ENCODE measurements around the gene PKN1. TPM values are rescaled to one million over a fixed set of nuclear protein-coding genes. Genes with fewer than 3 reads are reported as not detected.

PKN1 gene
- polyA plus RNA-seq, 3 donors = 49.5 to 119 (median 49.6) TPM

DNA sequence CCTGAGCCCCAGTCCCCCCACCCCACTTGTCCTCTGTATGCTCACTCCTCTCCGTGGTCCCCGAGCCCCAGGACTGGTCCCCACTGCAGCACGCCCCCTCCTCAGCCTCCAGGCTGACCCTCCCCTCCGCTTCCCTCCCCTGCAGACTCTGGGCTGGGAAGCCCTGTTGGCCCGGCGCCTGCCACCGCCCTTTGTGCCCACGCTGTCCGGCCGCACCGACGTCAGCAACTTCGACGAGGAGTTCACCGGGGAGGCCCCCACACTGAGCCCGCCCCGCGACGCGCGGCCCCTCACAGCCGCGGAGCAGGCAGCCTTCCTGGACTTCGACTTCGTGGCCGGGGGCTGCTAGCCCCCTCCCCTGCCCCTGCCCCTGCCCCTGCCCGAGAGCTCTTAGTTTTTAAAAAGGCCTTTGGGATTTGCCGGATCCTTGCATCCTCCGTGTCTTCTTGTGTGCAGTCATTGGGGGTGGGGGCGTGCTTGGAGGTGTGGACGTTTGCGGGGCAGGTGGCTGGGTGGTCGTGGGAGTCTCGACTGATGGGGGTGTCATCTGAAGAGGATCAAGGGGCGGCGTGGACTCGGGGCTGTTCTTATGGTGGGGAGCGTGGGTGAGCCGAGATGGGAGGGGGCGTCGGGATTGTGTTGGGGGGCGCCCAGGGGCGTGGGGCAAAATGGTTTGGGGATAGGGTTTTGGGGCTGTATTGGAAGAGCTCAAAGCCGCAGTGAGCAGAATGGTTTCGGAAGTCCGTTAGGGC lies 38.5 kb downstream of the PKN1 start:
- Histone ChIP-seq H3K36me3 (replicated peaks in 1 of 2; ENCODE audit: control insufficient read depth in 1 of 2, insufficient read depth in 2 of 2, low read length in 2 of 2) (peaks cover 40 to 49% of the 10 kb centered on the region in 2 donors), H3K79me2 (ENCODE audit: insufficient read depth, low read length) (no peaks in the 10 kb centered on the region), H3K27me3 (ENCODE audit: control insufficient read depth in 2 of 2, insufficient read depth in 2 of 2, low read length in 2 of 2) (peaks cover 18 to 37% of the 10 kb centered on the region in 2 donors), H3K4me2 (replicated peaks; ENCODE audit: extremely low read depth, low read length, poor library complexity, severe bottlenecking) (peak overlapping the region; percentile 48), H3K4me3 (replicated peaks in 1 of 3; ENCODE audit: low read depth in 2 of 3, low read length in 3 of 3) (no peak overlapping the region), H3K9me3 (replicated peaks in 1 of 2; ENCODE audit: control insufficient read depth in 1 of 2, insufficient read depth in 1 of 2, low read length in 2 of 2) (peaks cover 0 to 5% of the 10 kb centered on the region in 2 donors), H2AFZ (ENCODE audit: insufficient read depth, low read depth, low read length, poor library complexity, severe bottlenecking) (no peak overlapping the region), H3K9ac (ENCODE audit: insufficient read depth, low read length, poor library complexity, severe bottlenecking) (no peak overlapping the region), H4K20me1 (ENCODE audit: insufficient read depth, low read length) (peaks cover 56% of the 10 kb centered on the region), H3K27ac (ENCODE audit: low read depth in 1 of 2, low read length in 2 of 2) (no peak overlapping the region), H3K4me1 (ENCODE audit: control insufficient read depth in 1 of 2, insufficient read depth in 2 of 2, low read length in 2 of 2) (peaks cover 33 to 50% of the 10 kb centered on the region in 2 donors)
- DNase-seq = no peak
- H3K4me1 Mint-ChIP-seq = peaks cover 33% of the 10 kb centered on the region
- peaks cover 0 to 12% (median 4%) of the 10 kb centered on the region in 7 donors for H3K9me3 Mint-ChIP-seq
- TF ChIP-seq, protein P1, sequence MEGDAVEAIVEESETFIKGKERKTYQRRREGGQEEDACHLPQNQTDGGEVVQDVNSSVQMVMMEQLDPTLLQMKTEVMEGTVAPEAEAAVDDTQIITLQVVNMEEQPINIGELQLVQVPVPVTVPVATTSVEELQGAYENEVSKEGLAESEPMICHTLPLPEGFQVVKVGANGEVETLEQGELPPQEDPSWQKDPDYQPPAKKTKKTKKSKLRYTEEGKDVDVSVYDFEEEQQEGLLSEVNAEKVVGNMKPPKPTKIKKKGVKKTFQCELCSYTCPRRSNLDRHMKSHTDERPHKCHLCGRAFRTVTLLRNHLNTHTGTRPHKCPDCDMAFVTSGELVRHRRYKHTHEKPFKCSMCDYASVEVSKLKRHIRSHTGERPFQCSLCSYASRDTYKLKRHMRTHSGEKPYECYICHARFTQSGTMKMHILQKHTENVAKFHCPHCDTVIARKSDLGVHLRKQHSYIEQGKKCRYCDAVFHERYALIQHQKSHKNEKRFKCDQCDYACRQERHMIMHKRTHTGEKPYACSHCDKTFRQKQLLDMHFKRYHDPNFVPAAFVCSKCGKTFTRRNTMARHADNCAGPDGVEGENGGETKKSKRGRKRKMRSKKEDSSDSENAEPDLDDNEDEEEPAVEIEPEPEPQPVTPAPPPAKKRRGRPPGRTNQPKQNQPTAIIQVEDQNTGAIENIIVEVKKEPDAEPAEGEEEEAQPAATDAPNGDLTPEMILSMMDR (IDR thresholded peaks at IDR 0.05) = no peak
- no peak overlapping the region for H3K27ac Mint-ChIP-seq
- peak overlapping the region in 1 of 2 donors; percentile 42 for H3K4me3 Mint-ChIP-seq
- H3K36me3 Mint-ChIP-seq = peaks cover 45 to 58% of the 10 kb centered on the region in 2 donors
- intact Hi-C loops (cut with micrococcal nuclease) = loop anchor here in 1 of 2 donors (2.0 to 10.0 kb wide), 2 partner anchors 39 to 277 kb away; partner anchors contain the start of gene PKN1
- H3K27me3 Mint-ChIP-seq (ENCODE audit: low read depth in 3 of 3) = peaks cover 29 to 49% (median 34%) of the 10 kb centered on the region in 3 donors
- WGBS (ENCODE audit: insufficient coverage) = 75% methylated on average over 41 of the region's 46 CpGs

DNA sequence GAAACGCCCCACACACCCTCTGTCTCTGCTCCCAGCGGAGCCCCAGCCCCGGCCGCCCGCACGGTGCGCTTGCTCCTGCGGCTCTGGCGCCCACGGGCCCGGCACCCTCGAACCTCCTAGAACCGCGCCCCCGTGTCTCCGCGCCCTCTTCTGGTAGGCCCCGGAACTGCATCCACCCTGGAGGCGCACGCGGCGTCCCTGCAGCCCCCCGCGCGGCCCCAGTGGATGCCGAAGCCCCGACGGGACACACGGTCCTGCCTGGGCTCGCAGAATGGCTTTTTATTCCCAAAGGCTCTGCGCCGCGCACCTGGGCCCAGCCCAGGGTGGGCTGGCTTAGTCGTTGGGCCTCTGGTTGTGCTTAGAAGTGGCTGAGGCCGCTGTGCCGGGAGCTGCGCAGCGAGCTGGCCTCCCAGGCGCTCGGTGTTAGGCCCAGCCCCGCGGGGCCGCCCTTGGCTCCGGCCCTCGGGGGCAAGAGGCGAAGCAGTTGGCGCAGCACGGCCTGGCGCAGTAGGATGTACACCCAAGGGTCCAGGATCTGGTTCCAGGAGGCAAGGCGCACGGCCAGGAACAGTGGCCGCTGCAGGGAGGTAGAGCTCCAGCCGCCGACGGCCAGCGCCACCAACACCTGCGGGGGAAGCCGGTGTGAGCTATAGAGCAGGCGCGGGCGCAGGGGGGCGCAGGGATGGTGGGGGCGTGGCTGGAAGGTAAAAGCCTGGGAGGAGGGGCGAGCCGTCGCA lies 39.3 kb downstream of the PKN1 start:
- no peak overlapping the region for H3K9ac ChIP-seq (ENCODE audit: insufficient read depth, low read length, poor library complexity, severe bottlenecking)
- peaks cover 31 to 55% (median 34%) of the 10 kb centered on the region in 3 donors for H3K27me3 Mint-ChIP-seq (ENCODE audit: low read depth in 3 of 3)
- TF ChIP-seq, protein P1 (IDR thresholded peaks at IDR 0.05) = peak; percentile 100
- H3K9me3 Mint-ChIP-seq = peaks cover 0 to 12% (median 4%) of the 10 kb centered on the region in 7 donors
- H3K36me3 ChIP-seq (replicated peaks in 1 of 2; ENCODE audit: control insufficient read depth in 1 of 2, insufficient read depth in 2 of 2, low read length in 2 of 2) = peaks cover 33 to 41% of the 10 kb centered on the region in 2 donors
- intact Hi-C loops (cut with micrococcal nuclease) = loop anchor here in 1 of 2 donors (2.0 to 10.0 kb wide), 2 partner anchors 40 to 278 kb away; partner anchors contain the start of gene PKN1
- peak overlapping the region in 1 of 2 donors; percentile 74 for H3K4me3 Mint-ChIP-seq
- peaks cover 35% of the 10 kb centered on the region for H3K4me1 Mint-ChIP-seq
- no peak overlapping the region for H3K27ac Mint-ChIP-seq
- no peaks in the 10 kb centered on the region for H3K79me2 ChIP-seq (ENCODE audit: insufficient read depth, low read length)
- H4K20me1 ChIP-seq (ENCODE audit: insufficient read depth, low read length) = peaks cover 53% of the 10 kb centered on the region
- no peak overlapping the region for H3K4me3 ChIP-seq (replicated peaks in 1 of 3; ENCODE audit: low read depth in 2 of 3, low read length in 3 of 3)
- H3K9me3 ChIP-seq (replicated peaks in 1 of 2; ENCODE audit: control insufficient read depth in 1 of 2, insufficient read depth in 1 of 2, low read length in 2 of 2) = peaks cover 0 to 5% of the 10 kb centered on the region in 2 donors
- H3K4me1 ChIP-seq (ENCODE audit: control insufficient read depth in 1 of 2, insufficient read depth in 2 of 2, low read length in 2 of 2) = peaks cover 38 to 56% of the 10 kb centered on the region in 2 donors
- H2AFZ ChIP-seq (ENCODE audit: insufficient read depth, low read depth, low read length, poor library complexity, severe bottlenecking) = no peak overlapping the region
- no peak overlapping the region for H3K27ac ChIP-seq (ENCODE audit: low read depth in 1 of 2, low read length in 2 of 2)
- peak; percentile 45 to 61 (median 51) for DNase-seq
- 2% methylated on average over 66 of the region's 66 CpGs for WGBS (ENCODE audit: insufficient coverage)
- H3K27me3 ChIP-seq (ENCODE audit: control insufficient read depth in 2 of 2, insufficient read depth in 2 of 2, low read length in 2 of 2) = peaks cover 18 to 38% of the 10 kb centered on the region in 2 donors
- peak overlapping the region; percentile 48 for H3K4me2 ChIP-seq (replicated peaks; ENCODE audit: extremely low read depth, low read length, poor library complexity, severe bottlenecking)
- H3K36me3 Mint-ChIP-seq = peaks cover 40 to 50% of the 10 kb centered on the region in 2 donors

All from CD14-positive monocyte (primary cell).